ENCODE data around the gene GFRA1. TPM values are rescaled to one million over a fixed set of nuclear protein-coding genes. Genes with fewer than 3 reads are reported as not detected.

Gene GFRA1
- total and polyA plus RNA-seq, 2 donors (not counting 3 experiments of a cell fraction or from before 2014, with no cell fraction given): 0.22 to 0.88 TPM

DNA sequence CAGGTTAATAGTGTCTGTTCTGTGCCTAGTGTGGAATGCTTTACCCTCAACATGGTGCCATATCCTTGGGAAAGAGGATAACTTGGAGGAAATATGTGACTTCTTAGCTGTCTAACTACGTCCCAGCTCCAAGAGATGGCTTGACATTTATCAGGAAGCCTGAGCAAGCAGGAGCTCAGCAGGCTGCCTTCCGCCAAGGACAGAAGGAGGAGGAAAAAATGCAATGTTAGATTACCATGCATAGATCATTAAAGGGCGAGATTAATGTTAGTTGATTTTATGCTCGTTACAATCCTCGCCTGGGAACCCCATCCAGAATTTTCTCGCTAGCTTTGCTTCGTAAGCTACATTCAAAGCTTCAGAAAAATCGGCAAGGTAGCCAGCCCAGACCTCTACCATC, 97.8 kb downstream of the GFRA1 start:
- BruUV-seq (replicated peaks): no TSS peak
- CTCF ChIA-PET: no interaction called here
- intact Hi-C loops (cut with micrococcal nuclease): no loop called here

More for the DNA sequence above, 97.8 kb downstream of the GFRA1 start:
- Histone ChIP-seq H2AFZ (ENCODE audit: low read depth, low read length) (no peak overlapping the region), H3K9me1 (replicated peaks; ENCODE audit: control insufficient read depth, extremely low read depth, insufficient read depth, low read length) (no peaks in the 10 kb centered on the region), H4K20me1 (replicated peaks; ENCODE audit: control insufficient read depth, extremely low read depth, insufficient read depth, low read length) (no peaks in the 10 kb centered on the region), H3K9ac (replicated peaks; ENCODE audit: extremely low read depth, insufficient read depth, low read length) (no peak overlapping the region), H3K4me1 (ENCODE audit: control insufficient read depth, extremely low read depth, insufficient read depth, low read length) (no peaks in the 10 kb centered on the region), H3K4me3 (replicated peaks in 1 of 3; ENCODE audit: insufficient read depth in 1 of 3, low read depth in 1 of 3, low read length in 3 of 3) (no peak overlapping the region), H3K9me3 (replicated peaks; ENCODE audit: control insufficient read depth, insufficient read depth, low read length) (peaks cover 2% of the 10 kb centered on the region), H3K79me2 (ENCODE audit: control insufficient read depth, insufficient read depth, low read length) (no peaks in the 10 kb centered on the region), H3K27ac (ENCODE audit: insufficient read depth, low read depth, low read length) (no peak overlapping the region), H3K27me3 (ENCODE audit: control insufficient read depth in 2 of 2, insufficient read depth in 2 of 2, low read length in 2 of 2) (no peaks in the 10 kb centered on the region), H3K36me3 (ENCODE audit: control insufficient read depth in 2 of 2, extremely low read depth in 1 of 2, insufficient read depth in 2 of 2, low read length in 2 of 2) (no peaks in the 10 kb centered on the region), H3K4me2 (ENCODE audit: insufficient read depth, low read length) (no peak overlapping the region)
- FAIRE-seq (no peak), DNase-seq (ENCODE audit: low read depth, low spot score) (no peak)
- dilution Hi-C loops (cut with MboI; ENCODE audit: extremely low pct_ligation_motif_present, low sequenced_read_pairs): no loop called here
- POLR2A ChIA-PET: no interaction called here
- TF ChIP-seq POLR2AphosphoS5 (IDR thresholded peaks at IDR 0.05; ENCODE audit: insufficient read depth, low read depth, low read length): no peak
- TF ChIP-seq, protein P1, sequence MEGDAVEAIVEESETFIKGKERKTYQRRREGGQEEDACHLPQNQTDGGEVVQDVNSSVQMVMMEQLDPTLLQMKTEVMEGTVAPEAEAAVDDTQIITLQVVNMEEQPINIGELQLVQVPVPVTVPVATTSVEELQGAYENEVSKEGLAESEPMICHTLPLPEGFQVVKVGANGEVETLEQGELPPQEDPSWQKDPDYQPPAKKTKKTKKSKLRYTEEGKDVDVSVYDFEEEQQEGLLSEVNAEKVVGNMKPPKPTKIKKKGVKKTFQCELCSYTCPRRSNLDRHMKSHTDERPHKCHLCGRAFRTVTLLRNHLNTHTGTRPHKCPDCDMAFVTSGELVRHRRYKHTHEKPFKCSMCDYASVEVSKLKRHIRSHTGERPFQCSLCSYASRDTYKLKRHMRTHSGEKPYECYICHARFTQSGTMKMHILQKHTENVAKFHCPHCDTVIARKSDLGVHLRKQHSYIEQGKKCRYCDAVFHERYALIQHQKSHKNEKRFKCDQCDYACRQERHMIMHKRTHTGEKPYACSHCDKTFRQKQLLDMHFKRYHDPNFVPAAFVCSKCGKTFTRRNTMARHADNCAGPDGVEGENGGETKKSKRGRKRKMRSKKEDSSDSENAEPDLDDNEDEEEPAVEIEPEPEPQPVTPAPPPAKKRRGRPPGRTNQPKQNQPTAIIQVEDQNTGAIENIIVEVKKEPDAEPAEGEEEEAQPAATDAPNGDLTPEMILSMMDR (IDR thresholded peaks at IDR 0.05; ENCODE audit: extremely low read depth in 1 of 2, insufficient read depth in 1 of 2, low read depth in 1 of 2, low read length in 2 of 2): no peak
- TF ChIP-seq JUN (IDR thresholded peaks at IDR 0.05; ENCODE audit: borderline replicate concordance, insufficient read depth, insufficient read length, low read depth): no peak
- TF ChIP-seq POLR2A (IDR thresholded peaks at IDR 0.05; ENCODE audit: low read depth, low read length): no peak
- TF ChIP-seq GATA2 (IDR thresholded peaks at IDR 0.05; ENCODE audit: insufficient read depth, insufficient read length, low read depth, low read length): no peak
- TF ChIP-seq, protein P2, sequence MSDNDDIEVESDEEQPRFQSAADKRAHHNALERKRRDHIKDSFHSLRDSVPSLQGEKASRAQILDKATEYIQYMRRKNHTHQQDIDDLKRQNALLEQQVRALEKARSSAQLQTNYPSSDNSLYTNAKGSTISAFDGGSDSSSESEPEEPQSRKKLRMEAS (IDR thresholded peaks at IDR 0.05; ENCODE audit: insufficient read depth, insufficient read length): no peak
- TF ChIP-seq FOS (IDR thresholded peaks at IDR 0.05; ENCODE audit: borderline replicate concordance, insufficient read depth, low read length): no peak
- TF ChIP-seq EZH2 (IDR thresholded peaks at IDR 0.05; ENCODE audit: borderline replicate concordance, low read depth, low read length, severe bottlenecking): no peak
- no peak for TF ChIP-seq MYC (IDR thresholded peaks at IDR 0.05; ENCODE audit: low read depth, low read length)
